K562 (cell line): ENCODE results near the gene SLC38A11. TPM values are rescaled to one million over a fixed set of nuclear protein-coding genes. Genes with fewer than 3 reads are reported as not detected.

ENCODE experiments used
- ATAC-seq: fragments of 200-7000 bp; cut with Tn5 transposase; 3 replicates; pipeline ENCODE4 v1.9.1; 2020; ENCODE audit warnings: moderate library complexity
- BruUV-seq: library from RNA; stranded (reverse); fragments of 400-500 nt; replicated peaks from 2 replicates; lab custom pipeline; 2021; lab: Mats Ljungman, UMichigan
- CTCF ChIA-PET: fragments of 300-600 bp; formaldehyde crosslinking; extraction: SDS; loops from one replicate; lab custom pipeline; 2021; ENCODE audit warnings: low intra/inter-chr PET ratio; lab: Yijun Ruan, JAX
- POLR2A ChIA-PET: fragments of 300-600, 350-650 bp; sonication (Branson Sonifier 250); formaldehyde crosslinking; extraction: SDS; loops from one replicate; lab custom pipeline; 2021; ENCODE audit warnings: antibody characterized with exemption, inconsistent platforms; lab: Yijun Ruan, JAX
- DNase-seq, 4 experiments: peaks; one replicate each; pipeline versions ENCODE4 v3.0.0 to v3.0.0-alpha.2; 2011 to 2018; ENCODE audit warnings: low spot score in 3 of 4, mixed read lengths in 3 of 4; ENCODE audit errors: extremely low read depth in 1 of 4
- FAIRE-seq: peaks from 2 replicates; lab custom pipeline; 2011; peaks lifted over from hg19 to GRCh38; lab: Jason Lieb, UNC
- H2AFZ ChIP-seq: 2 replicates; pipeline ENCODE4 v1.6.0; 2011; ENCODE audit warnings: low read depth, low read length, control low read depth, inconsistent platforms
- H3K27ac ChIP-seq: fragments of 200-600 bp; 3 replicates; pipeline ENCODE4 v1.8.0; 2011; ENCODE audit warnings: low read depth, mild to moderate bottlenecking, control low read depth, inconsistent platforms, low read length, moderate library complexity, mixed read lengths; ENCODE audit errors: extremely low read depth
- H3K27me3 ChIP-seq, 2 experiments: fragments of 300-600 bp in 1 of 2; 2 replicates in 1 of 2; 3 replicates in 1 of 2; pipeline versions ENCODE4 v1.6.0 to v1.8.0; 2011; ENCODE audit warnings: inconsistent platforms in 2 of 2, low read length in 2 of 2, mild to moderate bottlenecking in 1 of 2, mixed read lengths in 1 of 2, moderate library complexity in 1 of 2; ENCODE audit not compliant: control insufficient read depth in 2 of 2, insufficient read depth in 2 of 2
- H3K36me3 ChIP-seq: fragments of 300-600 bp; 3 replicates; pipeline ENCODE4 v1.8.0; 2011; ENCODE audit warnings: mild to moderate bottlenecking, low read length, inconsistent platforms; ENCODE audit not compliant: control insufficient read depth, insufficient read depth
- H3K4me1 ChIP-seq, 2 experiments: fragments of 200-600 bp in 1 of 2; replicated peaks in 1 of 2; 2 replicates in 1 of 2; 3 replicates in 1 of 2; pipeline versions ENCODE4 v1.5.1 to v1.8.0; 2011; ENCODE audit warnings: inconsistent platforms in 2 of 2, low read length in 2 of 2, mild to moderate bottlenecking in 1 of 2, mixed read lengths in 1 of 2, moderate library complexity in 1 of 2; ENCODE audit not compliant: control insufficient read depth in 2 of 2, insufficient read depth in 2 of 2
- H3K4me2 ChIP-seq: 2 replicates; pipeline ENCODE4 v1.6.1; 2011; ENCODE audit warnings: low read length, control low read depth, inconsistent platforms, mixed read lengths; ENCODE audit not compliant: insufficient read depth
- H3K4me3 ChIP-seq: fragments of 200-600 bp; sonication (generic), shearing (Covaris generic); 2 replicates; pipeline ENCODE4 v1.5.1; 2016; ENCODE audit warnings: control low read depth, inconsistent platforms
- H3K79me2 ChIP-seq: fragments of 200-600 bp; 3 replicates; pipeline ENCODE4 v1.8.0; 2011; ENCODE audit warnings: low read length, inconsistent platforms; ENCODE audit not compliant: control insufficient read depth, insufficient read depth
- H3K9ac ChIP-seq, 2 experiments: 2 replicates each; pipeline versions ENCODE4 v1.6.0 to v1.6.1; 2011; ENCODE audit warnings: low read depth in 2 of 2, low read length in 2 of 2, control low read depth in 1 of 2, inconsistent platforms in 1 of 2, mild to moderate bottlenecking in 1 of 2, mixed read lengths in 1 of 2; ENCODE audit not compliant: insufficient read depth in 1 of 2
- H3K9me1 ChIP-seq: one replicate; pipeline ENCODE4 v1.6.0; 2011; ENCODE audit warnings: inconsistent platforms, mild to moderate bottlenecking, low read length, moderate library complexity; ENCODE audit not compliant: control insufficient read depth, insufficient read depth
- H3K9me3 ChIP-seq: replicated peaks from 2 replicates; pipeline ENCODE4 v1.5.1; 2011; ENCODE audit warnings: low read depth, low read length, inconsistent platforms; ENCODE audit not compliant: control insufficient read depth, insufficient read depth
- H4K20me1 ChIP-seq: replicated peaks from 2 replicates; pipeline ENCODE4 v1.6.1; 2011; ENCODE audit warnings: low read length, inconsistent platforms, mixed read lengths; ENCODE audit not compliant: control insufficient read depth, insufficient read depth
- IRF1 ChIP-seq: sonication (generic); formaldehyde crosslinking; IDR thresholded peaks from 2 replicates; pipeline ENCODE4 v1.8.0; 2022; ENCODE audit warnings: missing genetic modification reagents, mild to moderate bottlenecking, borderline replicate concordance
- KDM4B ChIP-seq, 2 experiments: fragments of 450-650 bp in 1 of 2; sonication (generic) in 1 of 2; IDR thresholded peaks; 2 replicates each; pipeline ENCODE4 v1.6.1; 2016 to 2017; ENCODE audit warnings: borderline replicate concordance in 2 of 2, antibody characterized with exemption in 1 of 2, low read depth in 1 of 2, mild to moderate bottlenecking in 1 of 2
- MCM5 ChIP-seq: fragments of 450-650 bp; IDR thresholded peaks from 2 replicates; pipeline ENCODE4 v1.6.1; 2016; ENCODE audit warnings: low read depth
- NR0B1 ChIP-seq: fragments of 450-650 bp; IDR thresholded peaks from one replicate; pipeline ENCODE4 v1.6.1; 2018; ENCODE audit warnings: mild to moderate bottlenecking, moderate library complexity; ENCODE audit not compliant: partially characterized antibody
- ZNF639 ChIP-seq, 2 experiments: fragments of 200-800 bp in 1 of 2; sonication (Bioruptor generic) in 1 of 2; sonication (generic) in 1 of 2; formaldehyde crosslinking in 1 of 2; IDR thresholded peaks in 1 of 2; conservative IDR thresholded peaks in 1 of 2; 2 replicates each; pipeline versions ENCODE4 v1.5.0 to v1.6.1; 2016 to 2020; ENCODE audit warnings: missing compliant biosample characterization in 1 of 2, missing genetic modification characterization in 1 of 2, missing genetic modification reagents in 1 of 2
- ZNF717 ChIP-seq: fragments of 250-450 bp; sonication (Bioruptor Pico); IDR thresholded peaks from 2 replicates; pipeline ENCODE4 v1.5.0; 2021
- WGBS: fragments of 100-300 bp; shearing (Covaris generic); methylation state at CpG from one replicate; pipeline ENCODE4 v1.1.6; 2016; ENCODE audit warnings: low coverage, mixed read lengths; ENCODE audit not compliant: insufficient coverage; ENCODE audit errors: missing lambda C conversion rate; 5-methylcytosine and 5-hydroxymethylcytosine counted together
- in situ Hi-C: fragments of 300-500 bp; cut with MboI; formaldehyde crosslinking; loops from 4 replicates; pipeline ENCODE4 v1.15.0; 2018; ENCODE audit warnings: inconsistent platforms, mixed read lengths
- intact Hi-C: fragments of 100-400 bp; cut with micrococcal nuclease; formaldehyde crosslinking; loops from 2 replicates; pipeline ENCODE4 v1.14.2; 2022
- polyA plus RNA-seq, 8 experiments: library from polyadenylated mRNA; depleted of rRNA in 4 of 8; stranded (reverse) in 5 of 8; unstranded in 3 of 8; fragments of >200 nt; fragmentation: Nextera tagmentation in 2 of 8; fragmentation: Illumina TruSeq in 1 of 8; extraction: Ambion mirVana in 2 of 8; extraction: Trizol in 1 of 8; gene quantifications; 2 replicates each; pipeline versions ENCODE4 v1.2.1 to v1.2.3, GENCODE V29; 2011 to 2014; ENCODE audit warnings: inconsistent platforms in 1 of 8, missing spikeins in 1 of 8
- total RNA-seq, 7 experiments: library from RNA; depleted of rRNA in 6 of 7; stranded (reverse); fragments of >200 nt in 6 of 7; fragmentation: Illumina TruSeq in 2 of 7; extraction: Trizol in 2 of 7; gene quantifications; 2 replicates each; pipeline versions ENCODE4 v1.2.1 to v1.2.3, GENCODE V29; 2011 to 2021; ENCODE audit warnings: low replicate concordance in 1 of 7
- TF ChIP-seq, protein P1 (sequence below): fragments of 450-650 bp; IDR thresholded peaks from 2 replicates; pipeline ENCODE4 v1.6.1; 2014; ENCODE audit warnings: low read depth, mild to moderate bottlenecking, moderate library complexity, borderline replicate concordance

Gene SLC38A11
- total and polyA plus RNA-seq, 9 of the 15 experiments (the other 6 are each of a cell fraction or from before 2014, with no cell fraction given) = not detected

DNA sequence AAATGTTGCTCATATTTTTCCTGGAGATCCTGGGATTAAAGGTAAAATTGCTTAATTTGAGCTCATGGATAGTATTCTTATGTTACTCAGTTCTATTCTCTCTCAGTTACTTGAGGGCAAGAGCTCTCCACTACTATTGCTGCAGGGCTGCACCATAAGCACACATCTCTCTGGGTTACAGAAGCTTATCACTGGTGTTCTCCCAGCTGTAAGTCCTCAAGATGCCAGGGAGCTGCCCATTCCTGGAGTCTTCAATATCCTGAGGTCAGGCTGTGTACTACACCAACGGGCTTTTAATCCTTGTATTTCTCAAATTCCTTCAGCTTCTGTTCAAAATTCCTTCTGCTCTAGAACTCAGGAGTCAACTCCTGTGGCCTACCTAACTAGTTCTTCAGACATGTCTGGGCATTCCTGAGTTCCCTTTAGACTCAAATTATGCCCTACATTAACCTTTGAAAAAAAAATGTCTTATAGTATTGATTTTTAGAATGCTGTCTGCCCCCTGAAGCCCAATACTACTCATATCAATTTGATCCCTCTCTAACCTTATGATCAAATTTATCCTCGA lies 96.0 kb downstream of the SLC38A11 start (continued):
- TF ChIP-seq, protein P1, sequence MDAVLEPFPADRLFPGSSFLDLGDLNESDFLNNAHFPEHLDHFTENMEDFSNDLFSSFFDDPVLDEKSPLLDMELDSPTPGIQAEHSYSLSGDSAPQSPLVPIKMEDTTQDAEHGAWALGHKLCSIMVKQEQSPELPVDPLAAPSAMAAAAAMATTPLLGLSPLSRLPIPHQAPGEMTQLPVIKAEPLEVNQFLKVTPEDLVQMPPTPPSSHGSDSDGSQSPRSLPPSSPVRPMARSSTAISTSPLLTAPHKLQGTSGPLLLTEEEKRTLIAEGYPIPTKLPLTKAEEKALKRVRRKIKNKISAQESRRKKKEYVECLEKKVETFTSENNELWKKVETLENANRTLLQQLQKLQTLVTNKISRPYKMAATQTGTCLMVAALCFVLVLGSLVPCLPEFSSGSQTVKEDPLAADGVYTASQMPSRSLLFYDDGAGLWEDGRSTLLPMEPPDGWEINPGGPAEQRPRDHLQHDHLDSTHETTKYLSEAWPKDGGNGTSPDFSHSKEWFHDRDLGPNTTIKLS = no peak
- TF ChIP-seq MCM5 (no peak), ZNF717 (CRISPR knock-in tag) (no peak), NR0B1 (no peak)
- TF ChIP-seq, all 486 proteins: peak for 0

DNA sequence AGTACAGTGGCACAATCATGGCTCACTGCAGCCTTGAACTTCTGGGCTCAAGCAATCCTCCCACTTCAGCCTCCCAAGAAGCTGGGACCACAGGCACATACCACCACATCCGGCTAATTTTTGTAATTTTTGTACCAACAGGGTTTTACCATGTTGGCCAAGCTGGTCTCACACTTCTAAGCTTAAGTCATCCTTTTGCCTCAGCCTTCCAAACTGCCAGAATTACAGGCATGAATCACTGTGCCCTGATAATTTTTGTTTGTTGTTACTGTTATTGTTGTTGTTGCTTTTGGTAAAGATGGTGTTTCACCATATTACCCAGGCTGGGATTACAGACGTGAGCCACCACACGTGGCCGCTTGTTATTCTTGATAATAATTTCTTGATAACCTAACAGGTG lies 103.2 kb downstream of the SLC38A11 start:
- 2% methylated on average over 4 of the region's 4 CpGs for WGBS
- CTCF ChIA-PET = no interaction called here
- POLR2A ChIA-PET = no interaction called here

More for the DNA sequence above, 103.2 kb downstream of the SLC38A11 start:
- ATAC-seq (no peak), DNase-seq (no peak), FAIRE-seq (no peak)
- Histone ChIP-seq H3K4me1 (no peaks in the 10 kb centered on the region), H3K36me3 (no peaks in the 10 kb centered on the region), H3K27ac (no peak overlapping the region), H2AFZ (no peak overlapping the region), H3K4me2 (no peak overlapping the region), H3K9me3 (no peaks in the 10 kb centered on the region), H3K79me2 (no peaks in the 10 kb centered on the region), H3K9me1 (no peaks in the 10 kb centered on the region), H3K9ac (no peak overlapping the region), H4K20me1 (no peaks in the 10 kb centered on the region), H3K4me3 (no peak overlapping the region), H3K27me3 (no peaks in the 10 kb centered on the region)
- intact Hi-C loops = no loop called here
- no TSS peak for BruUV-seq
- in situ Hi-C loops = no loop called here
- TF ChIP-seq ZNF639 (CRISPR knock-in tag; conservative IDR thresholded peaks at IDR 0.05 in 1 of 2, IDR thresholded peaks at IDR 0.05 in 1 of 2) = no peak
- no peak for TF ChIP-seq IRF1 (CRISPR knock-in tag)
- TF ChIP-seq KDM4B (IDR thresholded peaks at IDR 0.05; ENCODE audit: borderline replicate concordance in 2 of 2, low read depth in 1 of 2) = no peak
